Right atrium auricular region (tissue), 2 donors: Measurements from ENCODE around the gene TMEM40. TPM values are rescaled to one million over a fixed set of nuclear protein-coding genes. Genes with fewer than 3 reads are reported as not detected.
A peak's percentile ranks its signal among the peaks of the same experiment; 100 is the strongest.
"Not testable (repeated sequence)": the region's sequence is repeated elsewhere in the genome, so short reads cannot be mapped to it uniquely, and the experiment has no call there.

ENCODE experiments used
- DNase-seq: peaks from one replicate; pipeline ENCODE4 v3.0.0-alpha.2; 2019; ENCODE audit warnings: low spot score
- H3K27ac ChIP-seq, 2 donors: fragments of 200-600 bp; sonication (generic); 1 replicate in 1 of 2; 2 replicates in 1 of 2; pipeline ENCODE4 v1.5.1; 2016 to 2019
- H3K27me3 ChIP-seq, 2 donors: fragments of 200-600 bp; sonication (generic); one replicate each; pipeline versions ENCODE4 v1.5.1 to v1.6.0; 2017 to 2019
- H3K36me3 ChIP-seq: fragments of 200-600 bp; sonication (generic); one replicate; pipeline ENCODE4 v1.5.1; 2016
- H3K4me1 ChIP-seq, 2 donors: fragments of 200-600 bp; sonication (generic); one replicate each; pipeline versions ENCODE4 v1.5.1 to v1.6.0; 2017 to 2019
- H3K4me3 ChIP-seq, 2 donors: fragments of 200-600 bp; sonication (generic); 1 replicate in 1 of 2; 2 replicates in 1 of 2; pipeline ENCODE4 v1.5.1; 2017 to 2019; ENCODE audit warnings: mild to moderate bottlenecking in 1 of 2, moderate library complexity in 1 of 2
- H3K9me3 ChIP-seq, 2 donors: fragments of 200-600 bp; sonication (generic); one replicate each; pipeline ENCODE4 v1.5.1; 2019
- total RNA-seq, 2 donors: library from RNA; depleted of rRNA; stranded (reverse); fragments of >200 nt; gene quantifications; one replicate each; pipeline ENCODE4 v1.1.0, GENCODE V29; 2016
- TF ChIP-seq, protein P1 (sequence below), 2 donors: fragments of 200-600 bp; sonication (generic); IDR thresholded peaks; one replicate each; pipeline ENCODE4 v1.5.1; 2019; ENCODE audit warnings: antibody characterized with exemption in 2 of 2

Gene TMEM40
- total RNA-seq, 2 donors from 2014 or later = 1.8 to 2.3 TPM

DNA sequence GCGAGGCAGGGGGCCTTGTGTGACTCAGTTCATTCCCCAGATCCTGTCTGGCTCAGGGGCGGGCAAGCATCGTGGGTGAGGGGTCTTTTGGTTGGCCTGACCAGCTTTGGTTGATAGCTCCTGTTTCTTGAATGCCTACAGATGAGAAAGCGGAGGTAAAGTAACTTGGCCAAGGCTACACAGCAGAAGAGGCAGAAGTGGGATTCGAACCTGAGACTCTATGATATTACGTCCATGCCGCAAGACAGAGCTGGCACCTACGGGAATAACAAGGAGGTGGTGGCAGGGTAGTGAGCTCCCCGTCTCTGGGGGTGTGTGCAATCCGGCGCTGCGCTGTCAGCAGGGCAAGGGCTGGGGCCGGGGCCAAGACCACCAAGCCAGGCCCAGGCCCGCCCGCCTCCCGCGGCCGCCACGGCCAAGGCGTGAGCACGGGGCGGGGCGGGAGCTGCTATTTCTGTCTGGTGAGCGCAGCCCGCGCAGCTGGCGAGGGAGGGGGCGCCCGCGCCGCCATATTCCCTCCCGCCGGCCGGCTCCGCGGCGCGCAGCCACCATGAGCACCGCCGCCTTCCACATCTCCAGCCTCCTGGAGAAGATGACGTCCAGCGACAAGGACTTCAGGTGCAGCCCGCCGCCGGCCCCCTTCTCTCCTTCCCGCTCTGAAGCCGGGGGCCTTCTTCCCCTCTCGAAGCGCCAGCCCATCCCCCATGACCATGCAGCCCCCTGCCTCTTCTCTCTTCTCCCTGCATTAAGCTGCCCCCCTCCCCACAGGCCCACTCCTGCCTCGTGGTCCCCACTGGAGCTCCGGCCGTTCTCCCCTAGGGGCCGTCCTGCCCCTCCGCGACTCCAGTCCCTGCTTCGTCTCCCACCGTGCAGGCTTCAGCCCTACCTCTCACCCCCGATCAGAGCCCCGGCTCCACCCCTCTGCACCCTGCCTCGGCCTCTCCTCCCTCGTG lies 37.4 kb upstream of the TMEM40 start, which contains the start of gene CAND2:
CAND2 (plus strand) TSS at position 510 of the 953 bp plus-strand sequence; CDS start at position 551, 41 bp downstream.
- H3K36me3 ChIP-seq = no peaks in the 10 kb centered on the region
- peaks cover 0 to 32% of the 10 kb centered on the region in 2 donors for H3K4me1 ChIP-seq
- peak within 1 kb of the TSS; percentile 89 to 97 for H3K27ac ChIP-seq
- H3K4me3 ChIP-seq = peak within 1 kb of the TSS; percentile 61 to 71
- TF ChIP-seq, protein P1, sequence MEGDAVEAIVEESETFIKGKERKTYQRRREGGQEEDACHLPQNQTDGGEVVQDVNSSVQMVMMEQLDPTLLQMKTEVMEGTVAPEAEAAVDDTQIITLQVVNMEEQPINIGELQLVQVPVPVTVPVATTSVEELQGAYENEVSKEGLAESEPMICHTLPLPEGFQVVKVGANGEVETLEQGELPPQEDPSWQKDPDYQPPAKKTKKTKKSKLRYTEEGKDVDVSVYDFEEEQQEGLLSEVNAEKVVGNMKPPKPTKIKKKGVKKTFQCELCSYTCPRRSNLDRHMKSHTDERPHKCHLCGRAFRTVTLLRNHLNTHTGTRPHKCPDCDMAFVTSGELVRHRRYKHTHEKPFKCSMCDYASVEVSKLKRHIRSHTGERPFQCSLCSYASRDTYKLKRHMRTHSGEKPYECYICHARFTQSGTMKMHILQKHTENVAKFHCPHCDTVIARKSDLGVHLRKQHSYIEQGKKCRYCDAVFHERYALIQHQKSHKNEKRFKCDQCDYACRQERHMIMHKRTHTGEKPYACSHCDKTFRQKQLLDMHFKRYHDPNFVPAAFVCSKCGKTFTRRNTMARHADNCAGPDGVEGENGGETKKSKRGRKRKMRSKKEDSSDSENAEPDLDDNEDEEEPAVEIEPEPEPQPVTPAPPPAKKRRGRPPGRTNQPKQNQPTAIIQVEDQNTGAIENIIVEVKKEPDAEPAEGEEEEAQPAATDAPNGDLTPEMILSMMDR (IDR thresholded peaks at IDR 0.05) = no peak
- peak; percentile 70 for DNase-seq
- no peaks in the 10 kb centered on the region for H3K27me3 ChIP-seq
- no peaks in the 10 kb centered on the region for H3K9me3 ChIP-seq

DNA sequence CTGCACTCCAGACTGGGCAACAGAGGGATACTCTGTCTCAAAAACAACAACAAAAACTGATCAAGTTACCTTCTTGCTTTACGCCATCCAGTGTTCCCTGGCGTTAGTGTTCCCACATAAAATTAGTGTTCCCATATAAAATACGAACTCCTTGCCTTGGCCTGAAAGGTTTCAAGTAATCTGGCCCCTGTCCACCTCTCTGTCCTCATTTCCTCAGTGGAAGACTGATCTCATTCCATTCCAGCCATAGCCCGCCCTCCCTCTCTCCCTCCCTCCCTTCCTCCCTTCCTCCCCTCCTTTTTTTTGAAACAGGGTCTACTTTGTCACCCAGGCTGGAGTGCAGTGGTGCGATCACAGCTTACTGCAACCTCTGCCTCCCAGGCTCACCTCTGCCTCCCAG lies 34.6 kb upstream of the TMEM40 start:
- no peaks in the 10 kb centered on the region for H3K27me3 ChIP-seq
- H3K4me3 ChIP-seq = no peak overlapping the region
- H3K27ac ChIP-seq = no peak overlapping the region
- TF ChIP-seq, protein P1 (IDR thresholded peaks at IDR 0.05) = no peak
- DNase-seq = no peak
- peaks cover 0 to 24% of the 10 kb centered on the region in 2 donors for H3K4me1 ChIP-seq
- H3K9me3 ChIP-seq = no peaks in the 10 kb centered on the region
- H3K36me3 ChIP-seq = no peaks in the 10 kb centered on the region

DNA sequence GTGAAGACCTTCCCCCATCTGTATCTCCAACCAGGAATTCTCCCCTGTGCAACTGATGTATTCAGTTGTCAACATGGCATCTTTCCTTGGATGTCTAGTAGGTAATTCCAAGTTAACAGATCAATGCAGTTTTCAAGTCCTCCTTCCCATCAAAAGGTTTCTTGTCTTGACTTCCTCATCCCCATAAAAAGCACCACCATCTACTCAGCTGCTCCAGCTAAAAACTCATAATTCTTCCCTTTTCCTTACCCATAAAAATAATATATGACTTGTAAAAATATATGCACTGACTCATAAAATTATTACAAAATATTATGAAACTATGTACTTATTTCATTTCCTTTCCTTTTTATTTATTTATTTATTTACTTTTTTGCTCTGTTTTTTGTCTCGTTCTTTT lies 32.4 kb upstream of the TMEM40 start:
- H3K4me3 ChIP-seq = no peak overlapping the region
- no peaks in the 10 kb centered on the region for H3K27me3 ChIP-seq
- no peak for DNase-seq
- H3K36me3 ChIP-seq = no peaks in the 10 kb centered on the region
- TF ChIP-seq, protein P1 (IDR thresholded peaks at IDR 0.05) = no peak
- H3K9me3 ChIP-seq = no peaks in the 10 kb centered on the region
- peaks cover 0 to 6% of the 10 kb centered on the region in 2 donors for H3K4me1 ChIP-seq
- no peak overlapping the region for H3K27ac ChIP-seq

DNA sequence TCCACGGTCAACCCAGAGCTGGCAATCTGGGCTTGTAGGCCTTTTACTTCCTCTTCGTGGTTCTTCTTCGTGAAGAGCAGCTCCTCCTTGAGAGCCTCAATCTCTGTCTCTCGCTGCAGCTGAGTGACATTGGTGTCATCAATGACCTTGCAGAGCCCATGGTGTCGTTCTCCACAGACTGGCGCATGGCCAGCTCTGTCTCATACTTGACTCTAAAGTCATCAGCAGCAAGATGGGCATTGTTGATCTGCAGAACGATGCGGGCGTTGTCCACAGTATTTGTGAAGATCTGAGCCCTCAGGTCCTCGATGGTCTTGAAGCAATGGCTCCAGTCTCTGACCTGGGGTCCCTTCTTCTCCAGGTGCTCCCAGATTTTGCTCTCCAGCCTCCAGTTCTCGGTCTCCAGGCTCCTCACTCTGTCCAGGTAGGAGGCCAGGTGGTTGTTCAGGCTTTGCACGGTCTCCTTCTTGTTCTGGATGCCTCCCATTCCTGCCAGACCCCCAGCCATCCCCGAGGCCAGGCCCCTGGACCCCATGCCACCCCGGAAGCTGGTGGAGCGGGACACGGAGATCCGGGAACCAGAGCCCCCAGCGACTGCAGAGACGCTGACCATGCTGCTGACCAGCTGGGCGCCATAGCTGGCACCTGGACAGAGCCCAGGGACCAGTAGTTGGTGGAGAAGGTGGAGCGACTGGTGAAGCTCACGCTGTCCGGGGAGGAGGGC lies 29.1 kb upstream of the TMEM40 start:
- not testable (repeated sequence) for DNase-seq, H3K36me3 ChIP-seq, H3K27ac ChIP-seq, H3K4me3 ChIP-seq, H3K4me1 ChIP-seq, H3K27me3 ChIP-seq, H3K9me3 ChIP-seq

DNA sequence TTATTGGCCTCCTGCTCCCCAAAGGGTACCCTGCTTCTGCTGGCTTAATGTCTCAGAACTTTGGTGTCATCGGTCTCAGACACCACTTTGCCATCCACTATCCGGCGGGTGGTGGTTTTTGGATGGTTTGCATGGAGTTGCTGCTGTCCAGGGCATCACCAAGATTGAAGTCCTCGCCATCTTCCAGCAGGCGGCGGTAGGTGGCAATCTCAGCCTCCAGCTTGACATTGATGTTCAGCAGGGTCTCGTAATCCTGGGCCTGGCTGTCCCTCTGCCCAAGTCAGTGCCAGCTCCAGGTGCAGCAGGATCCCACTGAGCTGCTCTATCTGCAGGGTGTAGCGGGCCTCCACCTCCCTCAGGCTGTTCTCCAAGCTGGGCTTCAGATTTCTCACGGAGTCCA lies 28.3 kb upstream of the TMEM40 start:
- H3K36me3 ChIP-seq, H3K27me3 ChIP-seq, H3K4me3 ChIP-seq, H3K9me3 ChIP-seq, H3K27ac ChIP-seq, DNase-seq, H3K4me1 ChIP-seq: not testable (repeated sequence)
- TF ChIP-seq, protein P1 (IDR thresholded peaks at IDR 0.05) = peak in 1 of 2 donors; percentile 22

DNA sequence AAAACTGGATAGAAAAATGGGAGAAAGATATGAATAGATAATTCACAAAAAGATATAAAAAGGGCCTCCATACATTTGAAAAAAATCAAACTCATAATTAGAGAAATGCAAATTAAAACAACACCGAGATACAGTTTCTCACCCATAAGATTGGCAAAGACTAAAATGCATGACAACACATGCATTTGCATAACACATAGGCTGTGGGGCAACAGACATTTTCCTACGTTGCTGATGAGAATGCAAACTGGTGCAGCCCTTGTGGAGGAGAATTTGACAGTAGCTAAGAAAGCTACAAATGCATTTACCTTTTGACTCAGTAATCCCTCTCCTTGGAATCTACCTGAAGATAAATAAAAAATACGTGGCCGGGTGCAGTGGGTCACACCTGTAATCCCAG lies 26.0 kb upstream of the TMEM40 start:
- H3K27ac ChIP-seq = no peak overlapping the region

More for the DNA sequence above, 26.0 kb upstream of the TMEM40 start:
- TF ChIP-seq, protein P1 (IDR thresholded peaks at IDR 0.05) = no peak
- H3K27me3 ChIP-seq = no peaks in the 10 kb centered on the region
- DNase-seq = no peak
- H3K9me3 ChIP-seq = no peaks in the 10 kb centered on the region
- H3K36me3 ChIP-seq = no peaks in the 10 kb centered on the region
- no peak overlapping the region for H3K4me3 ChIP-seq
- no peaks in the 10 kb centered on the region for H3K4me1 ChIP-seq
